H9 (cell line): ENCODE measurements around the gene FHIP1B. TPM values are rescaled to one million over a fixed set of nuclear protein-coding genes. Genes with fewer than 3 reads are reported as not detected.

Experiments used
- DNase-seq: peaks from one replicate; pipeline ENCODE4 v3.0.0-alpha.2; 2017
- H2AFZ ChIP-seq: one replicate; pipeline ENCODE4 v1.6.1; 2013; ENCODE audit warnings: mild to moderate bottlenecking, low read length, control low read depth, moderate library complexity
- H2AK5ac ChIP-seq: 2 replicates; pipeline ENCODE4 v1.6.1; 2013; ENCODE audit warnings: low read length, control low read depth, mixed read lengths; ENCODE audit not compliant: insufficient read length
- H2BK120ac ChIP-seq: one replicate; pipeline ENCODE4 v1.6.1; 2013; ENCODE audit warnings: low read depth, mild to moderate bottlenecking, low read length, control low read depth, inconsistent platforms; ENCODE audit not compliant: poor library complexity, severe bottlenecking
- H2BK12ac ChIP-seq: 2 replicates; pipeline ENCODE4 v1.6.1; 2013; ENCODE audit warnings: low read length, control low read depth, mixed read lengths, low read depth; ENCODE audit not compliant: insufficient read length
- H2BK15ac ChIP-seq: 2 replicates; pipeline ENCODE4 v1.6.1; 2013; ENCODE audit warnings: low read depth, low read length, control low read depth
- H2BK20ac ChIP-seq: one replicate; pipeline ENCODE4 v1.6.1; 2013; ENCODE audit warnings: low read depth, mild to moderate bottlenecking, low read length, control low read depth, inconsistent platforms; ENCODE audit not compliant: poor library complexity, severe bottlenecking
- H2BK5ac ChIP-seq: 2 replicates; pipeline ENCODE4 v1.6.1; 2013; ENCODE audit warnings: low read length, control low read depth, mixed read lengths; ENCODE audit not compliant: insufficient read length
- H3K14ac ChIP-seq: 2 replicates; pipeline ENCODE4 v1.6.1; 2013; ENCODE audit warnings: low read length, control low read depth; ENCODE audit not compliant: insufficient read depth
- H3K18ac ChIP-seq: 2 replicates; pipeline ENCODE4 v1.6.1; 2013; ENCODE audit warnings: low read depth, mild to moderate bottlenecking, mixed read lengths, low read length, control low read depth; ENCODE audit not compliant: insufficient read length
- H3K23ac ChIP-seq: 2 replicates; pipeline ENCODE4 v1.6.1; 2013; ENCODE audit warnings: low read length, control low read depth, mixed read lengths, low read depth; ENCODE audit not compliant: insufficient read length
- H3K23me2 ChIP-seq: 2 replicates; pipeline ENCODE4 v1.6.1; 2013; ENCODE audit warnings: low read depth, mild to moderate bottlenecking, mixed read lengths, low read length, control low read depth; ENCODE audit not compliant: insufficient read length, poor library complexity, severe bottlenecking
- H3K27ac ChIP-seq: 2 replicates; pipeline ENCODE4 v1.5.1; 2013; ENCODE audit warnings: low read length, control low read depth, mixed read lengths, low read depth; ENCODE audit not compliant: insufficient read length
- H3K27me3 ChIP-seq: 2 replicates; pipeline ENCODE4 v1.6.1; 2013; ENCODE audit warnings: low read length, control low read depth, inconsistent platforms; ENCODE audit not compliant: insufficient read depth
- H3K4ac ChIP-seq: 2 replicates; pipeline ENCODE4 v1.6.1; 2013; ENCODE audit warnings: low read depth, mild to moderate bottlenecking, control low read depth, inconsistent platforms, low read length, moderate library complexity
- H3K4me1 ChIP-seq: 2 replicates; pipeline ENCODE4 v1.6.1; 2013; ENCODE audit warnings: low read length, control low read depth, inconsistent platforms; ENCODE audit not compliant: insufficient read depth
- H3K4me2 ChIP-seq: 2 replicates; pipeline ENCODE4 v1.6.1; 2013; ENCODE audit warnings: low read length, control low read depth, mixed read lengths; ENCODE audit not compliant: insufficient read length, insufficient read depth
- H3K56ac ChIP-seq: 2 replicates; pipeline ENCODE4 v1.6.1; 2013; ENCODE audit warnings: low read depth, mild to moderate bottlenecking, mixed read lengths, low read length, control low read depth; ENCODE audit not compliant: insufficient read length
- H3K79me1 ChIP-seq: 2 replicates; pipeline ENCODE4 v1.6.1; 2013; ENCODE audit warnings: low read depth, mild to moderate bottlenecking, moderate library complexity, low read length, control low read depth, inconsistent platforms; ENCODE audit not compliant: insufficient read depth, poor library complexity, severe bottlenecking
- H3K79me2 ChIP-seq: 2 replicates; pipeline ENCODE4 v1.6.1; 2013; ENCODE audit warnings: low read length, control low read depth, inconsistent platforms; ENCODE audit not compliant: insufficient read depth
- H3K9ac ChIP-seq: 2 replicates; pipeline ENCODE4 v1.6.1; 2013; ENCODE audit warnings: low read length, control low read depth, mixed read lengths; ENCODE audit not compliant: insufficient read length; ENCODE audit errors: extremely low read depth
- H3K9me3 ChIP-seq: one replicate; pipeline ENCODE4 v1.6.1; 2013; ENCODE audit warnings: low read depth, low read length, inconsistent platforms; ENCODE audit not compliant: control insufficient read depth
- H3T11ph ChIP-seq: one replicate; pipeline ENCODE4 v1.6.1; 2013; ENCODE audit warnings: mild to moderate bottlenecking, low read length, control low read depth, inconsistent platforms
- H4K20me1 ChIP-seq: one replicate; pipeline ENCODE4 v1.6.1; 2013; ENCODE audit not compliant: control insufficient read depth, insufficient read length, insufficient read depth
- H4K5ac ChIP-seq: 2 replicates; pipeline ENCODE4 v1.6.1; 2013; ENCODE audit warnings: low read depth, mild to moderate bottlenecking, mixed read lengths, low read length, control low read depth; ENCODE audit not compliant: insufficient read length
- H4K8ac ChIP-seq: replicated peaks from 2 replicates; pipeline ENCODE4 v1.6.1; 2013; ENCODE audit warnings: low read length, control low read depth, mixed read lengths, low read depth; ENCODE audit not compliant: insufficient read length
- H4K91ac ChIP-seq: 2 replicates; pipeline ENCODE4 v1.6.1; 2013; ENCODE audit warnings: low read depth, mild to moderate bottlenecking, moderate library complexity, mixed read lengths, low read length, control low read depth; ENCODE audit not compliant: insufficient read length
- H3K27ac Mint-ChIP-seq, 3 experiments: 2 replicates in 2 of 3; 3 replicates in 1 of 3; pipeline ENCODE4 v1.8.0; 2020 to 2021; ENCODE audit warnings: mixed read lengths in 3 of 3, mild to moderate bottlenecking in 1 of 3, moderate library complexity in 1 of 3
- H3K27me3 Mint-ChIP-seq: 2 replicates; pipeline ENCODE4 v1.8.0; 2021; ENCODE audit warnings: low read depth, mild to moderate bottlenecking, moderate library complexity, mixed read lengths
- H3K36me3 Mint-ChIP-seq, 3 experiments: 2 replicates in 2 of 3; 3 replicates in 1 of 3; pipeline ENCODE4 v1.8.0; 2020 to 2021; ENCODE audit warnings: low read depth in 3 of 3, mixed read lengths in 3 of 3; ENCODE audit not compliant: insufficient read depth in 1 of 3
- H3K4me1 Mint-ChIP-seq, 2 experiments: 2 replicates each; pipeline ENCODE4 v1.8.0; 2020; ENCODE audit warnings: mixed read lengths in 2 of 2
- H3K4me3 Mint-ChIP-seq, 2 experiments: 2 replicates in 1 of 2; 3 replicates in 1 of 2; pipeline ENCODE4 v1.8.0; 2020 to 2021; ENCODE audit warnings: mild to moderate bottlenecking in 2 of 2, mixed read lengths in 2 of 2, moderate library complexity in 1 of 2
- H3K9me3 Mint-ChIP-seq, 2 experiments: 2 replicates in 1 of 2; 3 replicates in 1 of 2; pipeline ENCODE4 v1.8.0; 2020; ENCODE audit warnings: mild to moderate bottlenecking in 2 of 2, mixed read lengths in 2 of 2, moderate library complexity in 1 of 2
- WGBS: extraction: QIAGEN DNeasy Blood & Tissue Kit; methylation state at CpG from one replicate; pipeline ENCODE4 v1.1.7; 2013; ENCODE audit warnings: missing lambda C conversion rate, low lambda C conversion rate, mixed read lengths; ENCODE audit not compliant: insufficient read length; ENCODE audit errors: extremely low coverage; 5-methylcytosine and 5-hydroxymethylcytosine counted together
- total RNA-seq: library from RNA; stranded (reverse); gene quantifications from 2 replicates; pipeline ENCODE4 v1.2.1, GENCODE V29; 2021
- TF ChIP-seq, protein P1 (sequence below): fragments of 200-600 bp; sonication (generic); conservative IDR thresholded peaks from 3 replicates; pipeline ENCODE4 v1.8.0; 2021; ENCODE audit warnings: antibody characterized with exemption, mild to moderate bottlenecking

Gene FHIP1B
- total RNA-seq, 1 experiment from 2014 or later: 28.5 TPM

DNA sequence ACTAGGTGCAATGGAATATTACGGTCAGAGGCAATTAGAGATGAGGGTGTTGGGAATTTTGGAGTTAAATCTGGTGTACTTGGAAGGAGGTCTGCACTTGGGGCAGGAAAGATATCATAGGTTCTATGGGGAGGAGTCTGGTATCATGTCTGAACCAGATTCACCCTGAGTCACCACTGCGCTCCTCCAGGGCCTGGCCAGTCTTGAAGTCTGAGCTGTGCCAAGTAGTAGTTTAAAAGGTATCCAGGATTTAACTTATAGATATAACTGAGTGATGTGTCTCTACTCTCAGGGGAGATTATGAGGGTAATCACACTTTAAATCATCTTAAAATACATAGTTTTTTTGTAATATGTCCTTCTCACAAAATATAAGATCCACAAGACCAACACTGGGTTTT, 11.1 kb upstream of the FHIP1B start:
- Histone ChIP-seq H4K91ac (no peak overlapping the region), H2AK5ac (no peak overlapping the region), H2BK15ac (no peak overlapping the region), H3K4ac (no peak overlapping the region), H2AFZ (no peak overlapping the region), H2BK20ac (no peak overlapping the region), H4K8ac (no peak overlapping the region), H3K18ac (no peak overlapping the region), H2BK12ac (no peak overlapping the region), H4K5ac (no peak overlapping the region), H3K9me3 (no peaks in the 10 kb centered on the region), H2BK5ac (no peak overlapping the region), H3K27ac (no peak overlapping the region), H3T11ph (no peak overlapping the region), H4K20me1 (no peaks in the 10 kb centered on the region), H3K23me2 (no peaks in the 10 kb centered on the region), H3K14ac (no peak overlapping the region), H3K23ac (no peak overlapping the region), H3K79me1 (no peaks in the 10 kb centered on the region), H3K4me1 (no peaks in the 10 kb centered on the region; the same call in 1 of the 2 replicates), H3K9ac (no peak overlapping the region), H3K79me2 (no peaks in the 10 kb centered on the region), H2BK120ac (no peak overlapping the region), H3K56ac (no peak overlapping the region), H3K4me2 (no peak overlapping the region), H3K27me3 (no peaks in the 10 kb centered on the region)
- H3K9me3 Mint-ChIP-seq: no peaks in the 10 kb centered on the region; a peak in 1 of 5 replicates
- no peak overlapping the region for H3K4me3 Mint-ChIP-seq
- DNase-seq: no peak
- no peaks in the 10 kb centered on the region for H3K36me3 Mint-ChIP-seq
- no peak overlapping the region for H3K27ac Mint-ChIP-seq
- no CpG with 5 or more reads among the region's 2 CpGs for WGBS
- peaks cover 8 to 13% of the 10 kb centered on the region in 2 experiments for H3K4me1 Mint-ChIP-seq
- peaks cover 12% of the 10 kb centered on the region for H3K27me3 Mint-ChIP-seq
- TF ChIP-seq, protein P1, sequence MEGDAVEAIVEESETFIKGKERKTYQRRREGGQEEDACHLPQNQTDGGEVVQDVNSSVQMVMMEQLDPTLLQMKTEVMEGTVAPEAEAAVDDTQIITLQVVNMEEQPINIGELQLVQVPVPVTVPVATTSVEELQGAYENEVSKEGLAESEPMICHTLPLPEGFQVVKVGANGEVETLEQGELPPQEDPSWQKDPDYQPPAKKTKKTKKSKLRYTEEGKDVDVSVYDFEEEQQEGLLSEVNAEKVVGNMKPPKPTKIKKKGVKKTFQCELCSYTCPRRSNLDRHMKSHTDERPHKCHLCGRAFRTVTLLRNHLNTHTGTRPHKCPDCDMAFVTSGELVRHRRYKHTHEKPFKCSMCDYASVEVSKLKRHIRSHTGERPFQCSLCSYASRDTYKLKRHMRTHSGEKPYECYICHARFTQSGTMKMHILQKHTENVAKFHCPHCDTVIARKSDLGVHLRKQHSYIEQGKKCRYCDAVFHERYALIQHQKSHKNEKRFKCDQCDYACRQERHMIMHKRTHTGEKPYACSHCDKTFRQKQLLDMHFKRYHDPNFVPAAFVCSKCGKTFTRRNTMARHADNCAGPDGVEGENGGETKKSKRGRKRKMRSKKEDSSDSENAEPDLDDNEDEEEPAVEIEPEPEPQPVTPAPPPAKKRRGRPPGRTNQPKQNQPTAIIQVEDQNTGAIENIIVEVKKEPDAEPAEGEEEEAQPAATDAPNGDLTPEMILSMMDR: no peak
